ENCODE measurements around the gene PHACTR3. TPM values are rescaled to one million over a fixed set of nuclear protein-coding genes. Genes with fewer than 3 reads are reported as not detected.

Gene PHACTR3
- total RNA-seq, 1 donor = not detected

DNA sequence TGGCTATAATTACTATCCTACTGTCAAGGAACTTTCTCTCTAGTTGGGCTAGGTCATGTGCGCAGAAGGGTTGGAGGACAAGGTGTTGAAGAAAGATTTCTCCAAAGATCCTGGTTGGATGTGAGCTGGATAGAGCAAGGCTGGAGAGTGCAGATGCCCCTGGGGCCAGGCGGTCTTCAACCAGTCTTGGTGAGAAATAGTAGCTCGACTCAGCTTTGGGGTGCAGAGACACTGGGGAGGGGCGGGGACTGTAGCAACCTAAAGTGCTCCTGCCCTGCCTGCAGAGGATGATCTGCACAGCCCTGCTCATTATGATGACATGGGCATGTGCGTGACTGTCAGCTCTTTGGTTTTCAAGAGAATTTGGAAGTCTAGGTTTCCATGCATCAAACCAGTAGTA lies 35.9 kb downstream of the PHACTR3 start:
- Histone ChIP-seq H3K4me2 (ENCODE audit: insufficient read depth, low read length) (no peak overlapping the region), H3K27ac (ENCODE audit: low read depth, low read length) (no peak overlapping the region), H3K27me3 (ENCODE audit: insufficient read depth, low read length) (no peaks in the 10 kb centered on the region), H3K36me3 (ENCODE audit: insufficient read depth, low read length) (no peaks in the 10 kb centered on the region), H3K9me3 (ENCODE audit: low read depth, low read length) (no peaks in the 10 kb centered on the region), H2AFZ (ENCODE audit: low read length) (no peak overlapping the region), H3K79me2 (ENCODE audit: insufficient read depth, low read length) (no peaks in the 10 kb centered on the region), H4K20me1 (ENCODE audit: insufficient read depth, low read length) (no peaks in the 10 kb centered on the region), H3K4me3 (ENCODE audit: insufficient read depth, low read length) (no peak overlapping the region), H3K4me1 (ENCODE audit: insufficient read depth, low read length) (no peaks in the 10 kb centered on the region)
- DNase-seq (ENCODE audit: insufficient read length, low spot score, missing footprints) = no peak
- TF ChIP-seq, protein P1, sequence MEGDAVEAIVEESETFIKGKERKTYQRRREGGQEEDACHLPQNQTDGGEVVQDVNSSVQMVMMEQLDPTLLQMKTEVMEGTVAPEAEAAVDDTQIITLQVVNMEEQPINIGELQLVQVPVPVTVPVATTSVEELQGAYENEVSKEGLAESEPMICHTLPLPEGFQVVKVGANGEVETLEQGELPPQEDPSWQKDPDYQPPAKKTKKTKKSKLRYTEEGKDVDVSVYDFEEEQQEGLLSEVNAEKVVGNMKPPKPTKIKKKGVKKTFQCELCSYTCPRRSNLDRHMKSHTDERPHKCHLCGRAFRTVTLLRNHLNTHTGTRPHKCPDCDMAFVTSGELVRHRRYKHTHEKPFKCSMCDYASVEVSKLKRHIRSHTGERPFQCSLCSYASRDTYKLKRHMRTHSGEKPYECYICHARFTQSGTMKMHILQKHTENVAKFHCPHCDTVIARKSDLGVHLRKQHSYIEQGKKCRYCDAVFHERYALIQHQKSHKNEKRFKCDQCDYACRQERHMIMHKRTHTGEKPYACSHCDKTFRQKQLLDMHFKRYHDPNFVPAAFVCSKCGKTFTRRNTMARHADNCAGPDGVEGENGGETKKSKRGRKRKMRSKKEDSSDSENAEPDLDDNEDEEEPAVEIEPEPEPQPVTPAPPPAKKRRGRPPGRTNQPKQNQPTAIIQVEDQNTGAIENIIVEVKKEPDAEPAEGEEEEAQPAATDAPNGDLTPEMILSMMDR (IDR thresholded peaks at IDR 0.05; ENCODE audit: extremely low read depth, low read depth, low read length) = no peak

DNA sequence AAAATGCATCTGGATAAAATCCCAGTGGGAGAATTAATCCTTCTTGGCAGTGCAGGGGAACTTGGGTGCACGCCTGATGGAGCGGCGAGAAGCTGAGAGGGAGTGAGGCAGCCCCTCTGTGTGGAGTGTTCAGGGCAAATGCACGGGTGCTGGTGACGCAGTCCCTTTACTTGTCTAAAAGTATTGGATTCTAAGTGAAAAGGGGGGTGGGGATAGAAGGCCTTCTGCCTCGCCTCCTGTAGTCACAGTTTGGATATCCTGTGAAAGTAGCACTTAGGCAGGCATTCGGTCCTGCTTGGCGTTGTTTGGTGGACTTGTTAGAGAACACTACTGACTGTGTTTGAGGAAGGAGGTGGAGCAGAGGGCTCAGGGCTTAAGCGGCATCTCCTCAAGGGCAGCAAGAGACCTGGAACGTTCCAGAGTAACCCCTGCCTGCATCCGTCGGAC lies 39.3 kb downstream of the PHACTR3 start:
- Histone ChIP-seq H4K20me1 (ENCODE audit: insufficient read depth, low read length) (no peaks in the 10 kb centered on the region), H3K36me3 (ENCODE audit: insufficient read depth, low read length) (no peaks in the 10 kb centered on the region), H3K79me2 (ENCODE audit: insufficient read depth, low read length) (no peaks in the 10 kb centered on the region), H3K4me3 (ENCODE audit: insufficient read depth, low read length) (no peak overlapping the region), H3K4me1 (ENCODE audit: insufficient read depth, low read length) (no peaks in the 10 kb centered on the region), H3K27ac (ENCODE audit: low read depth, low read length) (no peak overlapping the region), H3K27me3 (ENCODE audit: insufficient read depth, low read length) (no peaks in the 10 kb centered on the region), H3K4me2 (ENCODE audit: insufficient read depth, low read length) (no peak overlapping the region), H3K9me3 (ENCODE audit: low read depth, low read length) (no peaks in the 10 kb centered on the region), H2AFZ (ENCODE audit: low read length) (no peak overlapping the region)
- TF ChIP-seq, protein P1 (IDR thresholded peaks at IDR 0.05; ENCODE audit: extremely low read depth, low read depth, low read length) = no peak
- DNase-seq (ENCODE audit: insufficient read length, low spot score, missing footprints) = no peak

DNA sequence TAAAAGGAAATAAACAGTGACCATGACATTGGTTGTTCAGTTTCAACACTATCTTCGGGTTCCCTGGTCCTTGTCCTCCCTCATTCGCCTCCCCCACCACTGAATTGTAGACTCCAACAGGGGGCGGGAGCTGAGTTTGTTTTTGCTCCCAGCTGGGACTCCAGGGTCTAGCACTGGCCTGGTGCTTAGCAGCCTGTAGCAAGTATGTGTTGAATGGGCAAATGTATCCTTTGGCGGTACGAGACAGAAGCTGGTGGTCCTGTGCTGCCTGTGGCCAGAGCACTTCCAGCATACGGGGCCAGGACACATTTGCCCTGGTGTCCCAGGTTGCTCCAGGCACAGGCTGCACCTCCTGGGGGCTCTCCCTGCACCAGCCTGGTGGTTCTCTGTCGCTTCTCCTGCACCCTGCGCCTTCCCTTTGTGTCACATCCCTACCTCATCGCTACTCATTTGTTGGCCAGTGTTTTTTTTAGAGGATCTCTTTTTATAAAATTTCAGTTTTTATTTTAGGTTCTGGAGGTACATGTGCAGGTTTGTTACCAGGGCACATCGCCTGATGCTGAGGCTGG lies 40.1 kb downstream of the PHACTR3 start:
- Histone ChIP-seq H2AFZ (ENCODE audit: low read length) (no peak overlapping the region), H3K4me2 (ENCODE audit: insufficient read depth, low read length) (no peak overlapping the region), H3K36me3 (ENCODE audit: insufficient read depth, low read length) (no peaks in the 10 kb centered on the region), H4K20me1 (ENCODE audit: insufficient read depth, low read length) (no peaks in the 10 kb centered on the region), H3K27ac (ENCODE audit: low read depth, low read length) (no peak overlapping the region), H3K9me3 (ENCODE audit: low read depth, low read length) (no peaks in the 10 kb centered on the region), H3K27me3 (ENCODE audit: insufficient read depth, low read length) (no peaks in the 10 kb centered on the region), H3K79me2 (ENCODE audit: insufficient read depth, low read length) (no peaks in the 10 kb centered on the region), H3K4me1 (ENCODE audit: insufficient read depth, low read length) (no peaks in the 10 kb centered on the region), H3K4me3 (ENCODE audit: insufficient read depth, low read length) (no peak overlapping the region)
- DNase-seq (ENCODE audit: insufficient read length, low spot score, missing footprints) = no peak
- TF ChIP-seq, protein P1 (IDR thresholded peaks at IDR 0.05; ENCODE audit: extremely low read depth, low read depth, low read length) = no peak

DNA sequence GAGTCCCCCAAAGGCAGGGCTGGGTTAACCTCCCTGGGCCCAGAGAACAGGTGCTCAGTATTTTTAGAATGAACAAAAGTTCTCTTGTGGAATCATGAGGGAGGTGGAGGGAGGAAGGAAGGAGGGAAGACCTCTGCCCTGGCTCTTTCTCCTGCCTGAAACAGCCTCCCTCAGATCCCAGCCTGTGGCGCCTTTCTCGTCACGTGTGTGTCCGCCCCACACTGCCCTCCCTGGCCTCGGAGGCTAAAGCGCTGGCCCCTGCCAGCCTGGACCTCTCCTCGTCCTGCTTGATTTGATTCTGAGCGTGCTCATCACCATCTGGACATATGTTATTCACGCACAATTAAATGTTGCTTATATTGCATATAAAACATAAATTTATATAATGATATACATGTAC lies 40.9 kb downstream of the PHACTR3 start:
- H3K27ac ChIP-seq (ENCODE audit: low read depth, low read length) = no peak overlapping the region
- H3K27me3 ChIP-seq (ENCODE audit: insufficient read depth, low read length) = no peaks in the 10 kb centered on the region
- H3K36me3 ChIP-seq (ENCODE audit: insufficient read depth, low read length) = no peaks in the 10 kb centered on the region
- no peak overlapping the region for H2AFZ ChIP-seq (ENCODE audit: low read length)
- TF ChIP-seq, protein P1 (IDR thresholded peaks at IDR 0.05; ENCODE audit: extremely low read depth, low read depth, low read length) = no peak
- no peaks in the 10 kb centered on the region for H3K4me1 ChIP-seq (ENCODE audit: insufficient read depth, low read length)
- no peak overlapping the region for H3K4me3 ChIP-seq (ENCODE audit: insufficient read depth, low read length)
- DNase-seq (ENCODE audit: insufficient read length, low spot score, missing footprints) = no peak
- no peaks in the 10 kb centered on the region for H4K20me1 ChIP-seq (ENCODE audit: insufficient read depth, low read length)
- H3K79me2 ChIP-seq (ENCODE audit: insufficient read depth, low read length) = no peaks in the 10 kb centered on the region
- no peak overlapping the region for H3K4me2 ChIP-seq (ENCODE audit: insufficient read depth, low read length)
- H3K9me3 ChIP-seq (ENCODE audit: low read depth, low read length) = no peaks in the 10 kb centered on the region

Data from osteoblast (primary cell).